RWPE1 (cell line): ENCODE data around the gene FOXRED1.

Source experiments
- CTCF ChIA-PET: fragments of 350-600 bp; sonication (Branson Sonifier 250); formaldehyde crosslinking; extraction: SDS; loops from one replicate; lab custom pipeline; 2021; lab: Yijun Ruan, JAX
- POLR2A ChIA-PET: fragments of 400-600 bp; formaldehyde crosslinking; extraction: SDS; loops from one replicate; lab custom pipeline; 2020; ENCODE audit warnings: antibody characterized with exemption; ENCODE audit not compliant: low non-redundant PET; lab: Yijun Ruan, JAX
- DNase-seq: peaks from one replicate; pipeline ENCODE4 v3.0.0; 2012; ENCODE audit warnings: low spot score
- H3K27ac ChIP-seq: fragments of 450-650 bp; 2 replicates; pipeline ENCODE4 v1.5.1; 2017
- TF ChIP-seq, protein P1 (sequence below): fragments of 450-650 bp; conservative IDR thresholded peaks from 2 replicates; pipeline ENCODE4 v1.5.1; 2017; ENCODE audit warnings: low read depth, mild to moderate bottlenecking

The FOXRED1 gene

GRCh38 chr11:126265811-126266210, 3.1 kb upstream of the FOXRED1 start:
- POLR2A ChIA-PET, result no interaction called here
- CTCF ChIA-PET, result interaction anchor here (0.6 kb wide), 1 partner anchor 17 kb away, joined by 4 read pairs; no protein-coding TSS in a partner anchor
- TF ChIP-seq, protein P1, sequence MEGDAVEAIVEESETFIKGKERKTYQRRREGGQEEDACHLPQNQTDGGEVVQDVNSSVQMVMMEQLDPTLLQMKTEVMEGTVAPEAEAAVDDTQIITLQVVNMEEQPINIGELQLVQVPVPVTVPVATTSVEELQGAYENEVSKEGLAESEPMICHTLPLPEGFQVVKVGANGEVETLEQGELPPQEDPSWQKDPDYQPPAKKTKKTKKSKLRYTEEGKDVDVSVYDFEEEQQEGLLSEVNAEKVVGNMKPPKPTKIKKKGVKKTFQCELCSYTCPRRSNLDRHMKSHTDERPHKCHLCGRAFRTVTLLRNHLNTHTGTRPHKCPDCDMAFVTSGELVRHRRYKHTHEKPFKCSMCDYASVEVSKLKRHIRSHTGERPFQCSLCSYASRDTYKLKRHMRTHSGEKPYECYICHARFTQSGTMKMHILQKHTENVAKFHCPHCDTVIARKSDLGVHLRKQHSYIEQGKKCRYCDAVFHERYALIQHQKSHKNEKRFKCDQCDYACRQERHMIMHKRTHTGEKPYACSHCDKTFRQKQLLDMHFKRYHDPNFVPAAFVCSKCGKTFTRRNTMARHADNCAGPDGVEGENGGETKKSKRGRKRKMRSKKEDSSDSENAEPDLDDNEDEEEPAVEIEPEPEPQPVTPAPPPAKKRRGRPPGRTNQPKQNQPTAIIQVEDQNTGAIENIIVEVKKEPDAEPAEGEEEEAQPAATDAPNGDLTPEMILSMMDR, result no peak
- H3K27ac ChIP-seq, result no peak overlapping the region
- no peak for DNase-seq

GRCh38 chr11:126267650-126268049, 1.3 kb upstream of the FOXRED1 start:
- no peak overlapping the region for H3K27ac ChIP-seq
- TF ChIP-seq, protein P1, result no peak
- POLR2A ChIA-PET, result no interaction called here
- CTCF ChIA-PET, result no interaction called here
- DNase-seq, result no peak

- DNase-seq, result peak; percentile 49
- H3K27ac ChIP-seq, result peak overlapping the region; percentile 81
- TF ChIP-seq, protein P1, result no peak
- POLR2A ChIA-PET, result interaction anchor here (1.0 kb wide), 1 partner anchor 213 kb away, joined by 3 read pairs; no protein-coding TSS in a partner anchor
- CTCF ChIA-PET, result interaction anchor here (0.6 kb wide), 1 partner anchor 54 kb away, joined by 5 read pairs; no protein-coding TSS in a partner anchor
Observed at GRCh38 chr11:126268361-126268707, 620 bp upstream of the FOXRED1 start.

DNA sequence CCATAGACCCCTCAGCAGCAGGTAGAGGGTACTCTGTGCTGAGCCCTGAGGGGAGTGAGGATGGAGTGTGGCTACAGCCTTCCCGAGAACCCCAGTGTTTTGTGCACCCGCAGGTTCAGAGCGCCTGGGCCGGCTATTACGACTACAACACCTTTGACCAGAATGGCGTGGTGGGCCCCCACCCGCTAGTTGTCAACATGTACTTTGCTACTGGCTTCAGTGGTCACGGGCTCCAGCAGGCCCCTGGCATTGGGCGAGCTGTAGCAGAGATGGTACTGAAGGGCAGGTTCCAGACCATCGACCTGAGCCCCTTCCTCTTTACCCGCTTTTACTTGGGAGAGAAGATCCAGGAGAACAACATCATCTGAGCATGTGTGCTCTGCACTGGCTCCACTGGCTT, 8.4 kb downstream of the FOXRED1 start:
- ChIA-PET POLR2A (no interaction called here), CTCF (no interaction called here)
- TF ChIP-seq, protein P1, result no peak
- peak overlapping the region; percentile 53 for H3K27ac ChIP-seq
- no peak for DNase-seq

DNA sequence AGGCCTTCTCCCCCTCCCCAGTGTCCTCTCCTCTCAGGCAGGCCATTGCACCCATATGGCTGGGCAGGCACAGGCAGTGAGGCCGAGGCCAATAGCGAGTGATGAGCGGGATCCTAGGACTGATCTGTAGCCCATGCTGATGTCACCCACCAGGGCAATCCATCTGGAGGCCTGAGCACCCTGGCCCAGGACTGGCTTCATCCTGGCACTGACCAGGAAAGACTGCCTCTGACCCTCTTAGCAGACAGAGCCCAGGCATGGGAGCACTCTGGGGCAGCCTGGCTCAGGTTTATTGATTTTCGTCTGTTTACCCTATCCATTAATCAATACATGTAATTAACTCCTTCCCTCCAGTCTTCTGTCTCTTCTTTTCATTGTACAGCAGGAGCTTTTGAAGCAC, 8.8 kb downstream of the FOXRED1 start:
- TF ChIP-seq, protein P1, result no peak
- ChIA-PET POLR2A (no interaction called here), CTCF (no interaction called here)
- DNase-seq, result no peak
- peak overlapping the region; percentile 53 for H3K27ac ChIP-seq

GRCh38 chr11:126279191-126279590, 10.2 kb downstream of the FOXRED1 start:
- DNase-seq, result no peak
- ChIA-PET CTCF (no interaction called here), POLR2A (interaction anchor here (0.6 kb wide), 1 partner anchor 9 kb away, joined by 5 read pairs; no protein-coding TSS in a partner anchor)
- TF ChIP-seq, protein P1, result no peak
- no peak overlapping the region for H3K27ac ChIP-seq
